Right lobe of liver (tissue), 6 donors: ENCODE measurements around the gene MAN2B2. TPM values are rescaled to one million over a fixed set of nuclear protein-coding genes. Genes with fewer than 3 reads are reported as not detected.
A peak's percentile ranks its signal among the peaks of the same experiment; 100 is the strongest.

Experiments used
- ATAC-seq, 4 donors: fragments of 200-7000 bp; cut with Tn5 transposase; one replicate each; pipeline ENCODE4 v1.9.1; 2020; ENCODE audit warnings: mild to moderate bottlenecking in 4 of 4, moderate library complexity in 4 of 4
- DNase-seq, 3 donors: peaks; one replicate each; pipeline ENCODE4 v3.0.0-alpha.2; 2020
- H3K27ac ChIP-seq, 3 donors: fragments of 200-600 bp; one replicate each; pipeline ENCODE4 v1.8.0; 2022
- H3K27me3 ChIP-seq, 2 donors: fragments of 200-600 bp; one replicate each; pipeline ENCODE4 v1.8.0; 2022
- H3K36me3 ChIP-seq, 4 donors: fragments of 200-600 bp; sonication (generic) in 1 of 4; one replicate each; pipeline versions ENCODE4 v1.5.1 to v1.8.0; 2017 to 2022; ENCODE audit warnings: control low read depth in 1 of 4
- H3K4me1 ChIP-seq, 4 donors: fragments of 200-600 bp; sonication (generic) in 1 of 4; one replicate each; pipeline versions ENCODE4 v1.5.1 to v1.8.0; 2017 to 2022; ENCODE audit warnings: control low read depth in 1 of 4
- H3K4me3 ChIP-seq, 3 donors: fragments of 200-600 bp; one replicate each; pipeline ENCODE4 v1.8.0; 2022
- H3K9me3 ChIP-seq, 4 donors: fragments of 200-600 bp; sonication (generic) in 1 of 4; one replicate each; pipeline versions ENCODE4 v1.5.1 to v1.8.0; 2017 to 2022; ENCODE audit warnings: control low read depth in 1 of 4
- POLR2A ChIP-seq: fragments of 450-650 bp; IDR thresholded peaks from one replicate; pipeline ENCODE4 v1.6.1; 2017; ENCODE audit warnings: antibody characterized with exemption, mild to moderate bottlenecking
- WGBS: methylation state at CpG from one replicate; pipeline ENCODE4 v1.1.6; 2018; ENCODE audit warnings: low coverage, low lambda C conversion rate; ENCODE audit not compliant: insufficient coverage; ENCODE audit errors: missing lambda C conversion rate; 5-methylcytosine and 5-hydroxymethylcytosine counted together
- intact Hi-C, 2 donors: fragments of 100-400 bp; cut with DNase I; formaldehyde crosslinking; loops; one replicate each; pipeline versions ENCODE4 v1.11.2 to v1.14.1; 2022
- total RNA-seq, 6 experiments: library from RNA; depleted of rRNA in 2 of 6; stranded (reverse); fragments of >200 nt in 2 of 6; fragmentation: NEBNext Ultra II Directional in 3 of 6; extraction: Animal tissue kit (Norgen Biotek cat#: 25700) in 3 of 6; gene quantifications; one replicate each; pipeline versions ENCODE4 v1.1.0 to v1.2.4, GENCODE V29; 2016 to 2023
- TF ChIP-seq, protein P1 (sequence below), 4 donors: fragments of 200-600 bp in 3 of 4; fragments of 450-650 bp in 1 of 4; IDR thresholded peaks; one replicate each; pipeline versions ENCODE4 v1.5.1 to v1.8.0; 2016 to 2022; ENCODE audit warnings: antibody characterized with exemption in 4 of 4, mild to moderate bottlenecking in 2 of 4
- donor health status: DM: no; HTN: yes; CAD: no.
- donor health status: DM: no; HTN: no; CAD: no.
- donor health status: DM: no; HTN: no; CAD: no.
- donor health status: DM: no; HTN: yes; CAD: no.
- donor health status: DM: no; HTN: yes; CAD: no.

Gene MAN2B2
- total RNA-seq, 6 experiments from 2014 or later, result 22.3 to 34.1 (median 27.5) TPM

- Histone ChIP-seq H3K36me3 (no peaks in the 10 kb centered on the region), H3K4me3 (peak overlapping the region in 1 of 3 donors; percentile 42), H3K27me3 (no peaks in the 10 kb centered on the region), H3K9me3 (no peaks in the 10 kb centered on the region), H3K27ac (no peak overlapping the region), H3K4me1 (peaks cover 0 to 8% (median 0%) of the 10 kb centered on the region in 4 donors)
- intact Hi-C loops, result no loop called here
- 88% methylated on average over 4 of the region's 7 CpGs for WGBS
- DNase-seq, result no peak
- TF ChIP-seq, protein P1, sequence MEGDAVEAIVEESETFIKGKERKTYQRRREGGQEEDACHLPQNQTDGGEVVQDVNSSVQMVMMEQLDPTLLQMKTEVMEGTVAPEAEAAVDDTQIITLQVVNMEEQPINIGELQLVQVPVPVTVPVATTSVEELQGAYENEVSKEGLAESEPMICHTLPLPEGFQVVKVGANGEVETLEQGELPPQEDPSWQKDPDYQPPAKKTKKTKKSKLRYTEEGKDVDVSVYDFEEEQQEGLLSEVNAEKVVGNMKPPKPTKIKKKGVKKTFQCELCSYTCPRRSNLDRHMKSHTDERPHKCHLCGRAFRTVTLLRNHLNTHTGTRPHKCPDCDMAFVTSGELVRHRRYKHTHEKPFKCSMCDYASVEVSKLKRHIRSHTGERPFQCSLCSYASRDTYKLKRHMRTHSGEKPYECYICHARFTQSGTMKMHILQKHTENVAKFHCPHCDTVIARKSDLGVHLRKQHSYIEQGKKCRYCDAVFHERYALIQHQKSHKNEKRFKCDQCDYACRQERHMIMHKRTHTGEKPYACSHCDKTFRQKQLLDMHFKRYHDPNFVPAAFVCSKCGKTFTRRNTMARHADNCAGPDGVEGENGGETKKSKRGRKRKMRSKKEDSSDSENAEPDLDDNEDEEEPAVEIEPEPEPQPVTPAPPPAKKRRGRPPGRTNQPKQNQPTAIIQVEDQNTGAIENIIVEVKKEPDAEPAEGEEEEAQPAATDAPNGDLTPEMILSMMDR (IDR thresholded peaks at IDR 0.05), result no peak
- no peak for TF ChIP-seq POLR2A
- ATAC-seq, result peak in 1 of 4 donors; percentile 11
Measured at GRCh38 chr4:6658209-6658595, 83.2 kb downstream of the MAN2B2 start.

DNA sequence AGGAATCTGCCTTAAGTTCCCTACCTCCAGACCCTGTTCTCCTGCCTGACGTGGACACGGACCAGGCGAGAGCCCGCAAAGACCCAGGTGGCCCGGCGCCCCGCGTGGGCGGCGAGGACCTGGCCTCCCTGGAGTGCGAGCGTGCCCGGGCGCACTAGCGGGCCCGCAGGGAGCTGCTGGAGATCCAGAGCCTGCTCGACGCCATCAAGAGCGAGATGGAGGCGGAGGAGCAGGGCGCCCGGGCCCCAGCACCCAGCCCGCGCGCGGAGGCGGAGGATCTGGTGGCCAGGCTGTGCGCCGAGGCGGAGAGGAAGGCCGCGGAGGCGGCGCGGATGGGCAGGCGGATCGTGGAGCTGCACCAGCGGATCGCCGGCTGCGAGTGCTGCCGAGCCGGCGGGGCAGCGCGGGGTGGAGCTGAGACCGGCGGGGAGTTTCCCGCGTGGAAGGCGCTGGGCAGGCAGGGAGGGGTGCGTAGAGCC, 83.6 kb downstream of the MAN2B2 start:
- H3K9me3 ChIP-seq, result no peaks in the 10 kb centered on the region
- intact Hi-C loops, result no loop called here
- H3K4me1 ChIP-seq, result peaks cover 0 to 8% (median 0%) of the 10 kb centered on the region in 4 donors
- peak in 2 of 3 donors; percentile 54 to 63 for DNase-seq
- peak overlapping the region; percentile 16 to 42 (median 31) for H3K4me3 ChIP-seq
- ATAC-seq, result peak; percentile 70 to 86 (median 84)
- H3K36me3 ChIP-seq, result no peaks in the 10 kb centered on the region
- H3K27ac ChIP-seq, result no peak overlapping the region
- H3K27me3 ChIP-seq, result no peaks in the 10 kb centered on the region
- no peak for TF ChIP-seq POLR2A
- TF ChIP-seq, protein P1 (IDR thresholded peaks at IDR 0.05), result no peak
- 21% methylated on average over 35 of the region's 52 CpGs for WGBS

DNA sequence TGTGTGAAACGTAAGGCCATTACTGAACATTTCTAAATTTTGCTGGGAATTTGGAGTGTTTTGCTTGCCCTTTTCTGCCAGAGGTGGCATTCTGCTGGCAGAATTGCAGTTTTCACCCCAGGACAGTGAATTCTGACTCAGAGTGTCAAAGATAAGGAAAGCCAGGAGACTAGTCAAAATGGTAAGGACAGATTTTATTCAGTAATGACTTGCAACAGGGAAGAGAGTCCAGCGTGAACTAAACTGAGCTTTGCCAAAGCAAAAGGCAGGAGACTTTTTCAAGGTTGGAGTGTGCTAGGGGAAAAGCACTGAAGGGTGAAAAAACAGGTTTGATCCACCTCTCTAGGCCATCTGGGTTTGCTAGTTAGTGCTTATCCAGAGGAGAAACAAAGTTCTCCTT, 84.9 kb downstream of the MAN2B2 start:
- WGBS, result 82% methylated on average over 2 of the region's 2 CpGs
- H3K4me1 ChIP-seq, result peaks cover 0 to 8% (median 0%) of the 10 kb centered on the region in 4 donors
- H3K27me3 ChIP-seq, result no peaks in the 10 kb centered on the region
- ATAC-seq (no peak), DNase-seq (no peak)
- H3K36me3 ChIP-seq, result no peaks in the 10 kb centered on the region
- H3K27ac ChIP-seq, result no peak overlapping the region
- intact Hi-C loops, result no loop called here
- TF ChIP-seq, protein P1 (IDR thresholded peaks at IDR 0.05), result no peak
- TF ChIP-seq POLR2A, result no peak
- H3K4me3 ChIP-seq, result no peak overlapping the region
- H3K9me3 ChIP-seq, result no peaks in the 10 kb centered on the region

DNA sequence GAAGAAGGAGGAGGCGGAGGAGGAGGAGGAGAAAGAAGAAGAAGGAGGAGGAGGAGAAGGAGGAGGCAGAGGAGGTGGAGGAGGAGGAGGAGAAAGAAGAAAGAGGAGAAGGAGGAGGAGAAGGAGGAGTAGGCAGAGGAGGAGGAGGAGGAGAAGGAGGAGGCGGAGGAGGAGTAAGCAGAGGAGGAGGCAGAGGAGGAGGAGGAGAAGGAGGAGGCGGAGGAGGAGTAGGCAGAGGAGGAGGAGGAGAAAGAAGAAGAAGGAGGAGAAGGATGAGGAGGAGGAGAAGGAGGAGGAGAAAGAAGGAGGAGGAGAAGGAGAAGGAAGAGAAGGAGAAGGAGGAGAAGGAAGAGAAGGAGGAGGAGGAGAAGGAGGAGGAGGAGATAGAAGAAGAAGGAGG, 85.4 kb downstream of the MAN2B2 start:
- TF ChIP-seq, protein P1 (IDR thresholded peaks at IDR 0.05), result no peak
- no peak for TF ChIP-seq POLR2A
- DNase-seq (no peak), ATAC-seq (no peak)
- Histone ChIP-seq H3K27ac (no peak overlapping the region), H3K4me1 (peaks cover 0 to 8% (median 0%) of the 10 kb centered on the region in 4 donors), H3K9me3 (no peaks in the 10 kb centered on the region), H3K27me3 (no peaks in the 10 kb centered on the region), H3K36me3 (no peaks in the 10 kb centered on the region), H3K4me3 (no peak overlapping the region)
- WGBS, result 88% methylated on average over 3 of the region's 3 CpGs
- intact Hi-C loops, result no loop called here

DNA sequence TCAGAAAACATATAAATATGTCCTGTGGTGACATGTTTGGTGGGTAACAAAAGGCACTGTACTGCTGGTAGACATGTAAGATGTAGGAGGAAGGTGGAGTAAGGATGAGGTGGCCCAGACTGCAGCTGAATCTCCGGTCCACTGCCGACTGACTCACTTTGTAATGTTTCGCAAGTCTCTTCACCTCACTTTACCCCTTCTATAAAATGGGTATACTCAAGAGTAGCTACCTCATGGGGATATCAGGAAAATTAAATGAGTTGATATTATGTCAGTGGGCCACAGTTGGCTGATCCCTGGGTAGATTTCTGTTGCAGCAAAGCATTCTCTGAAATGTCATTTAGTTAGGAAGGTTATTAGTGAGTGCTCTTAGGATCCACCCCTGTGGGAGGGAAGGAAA, 87.6 kb downstream of the MAN2B2 start:
- no peak for TF ChIP-seq POLR2A
- TF ChIP-seq, protein P1 (IDR thresholded peaks at IDR 0.05), result no peak
- intact Hi-C loops, result no loop called here
- DNase-seq (no peak), ATAC-seq (no peak)
- Histone ChIP-seq H3K9me3 (no peaks in the 10 kb centered on the region), H3K36me3 (no peaks in the 10 kb centered on the region), H3K4me3 (no peak overlapping the region), H3K27me3 (no peaks in the 10 kb centered on the region), H3K4me1 (peaks cover 0 to 8% (median 0%) of the 10 kb centered on the region in 4 donors), H3K27ac (no peak overlapping the region)
- 82% methylated on average over 3 of the region's 3 CpGs for WGBS
